HG03520 (cell line): Measurements from ENCODE around the gene METTL4.
A peak's percentile ranks its signal among the peaks of the same experiment; 100 is the strongest.

ENCODE experiments used
- ATAC-seq: cut with Tn5 transposase; IDR thresholded peaks from one replicate; pipeline ENCODE4 v1.9.1; 2021; ENCODE audit warnings: mild to moderate bottlenecking, moderate library complexity; ENCODE audit not compliant: unreplicated experiment

Gene METTL4

DNA sequence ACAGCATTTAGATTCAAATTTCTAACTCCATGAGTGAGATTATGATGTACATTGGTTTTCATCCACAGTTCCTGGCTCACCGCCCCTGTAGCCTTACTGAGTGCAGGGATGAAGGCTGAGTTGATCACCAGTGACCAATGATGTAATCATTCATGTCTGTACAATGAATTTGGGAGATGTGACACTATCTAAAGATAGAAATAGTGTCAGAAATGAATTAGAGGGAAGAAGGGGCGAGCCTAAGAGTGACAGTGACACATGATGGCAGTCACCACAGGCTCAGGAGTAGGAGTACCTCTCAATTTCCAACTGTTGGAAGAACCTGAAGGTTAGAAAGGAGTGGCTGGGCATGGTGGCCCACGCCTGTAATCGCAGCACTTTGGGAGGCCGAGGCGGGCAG lies 3.2 kb downstream of the METTL4 start:
- no peak for ATAC-seq

DNA sequence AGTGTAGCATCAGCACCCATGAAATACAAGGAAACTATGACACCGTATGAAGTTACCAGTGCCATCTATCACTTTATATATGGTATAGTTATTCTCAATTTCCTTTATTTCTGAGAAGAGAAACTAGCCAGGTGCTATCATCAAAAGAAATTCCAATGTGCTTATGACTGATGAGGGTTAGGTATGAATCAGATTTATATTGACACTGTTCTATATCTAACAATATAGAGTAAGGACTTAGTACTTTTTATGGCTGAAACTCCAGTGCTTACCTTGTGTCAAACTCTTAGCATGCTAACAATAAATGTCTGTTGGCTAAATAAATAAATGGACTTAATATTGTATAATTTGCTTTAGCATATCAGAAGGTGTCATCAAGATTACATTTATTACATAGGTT lies 6.9 kb downstream of the METTL4 start:
- no peak for ATAC-seq

DNA sequence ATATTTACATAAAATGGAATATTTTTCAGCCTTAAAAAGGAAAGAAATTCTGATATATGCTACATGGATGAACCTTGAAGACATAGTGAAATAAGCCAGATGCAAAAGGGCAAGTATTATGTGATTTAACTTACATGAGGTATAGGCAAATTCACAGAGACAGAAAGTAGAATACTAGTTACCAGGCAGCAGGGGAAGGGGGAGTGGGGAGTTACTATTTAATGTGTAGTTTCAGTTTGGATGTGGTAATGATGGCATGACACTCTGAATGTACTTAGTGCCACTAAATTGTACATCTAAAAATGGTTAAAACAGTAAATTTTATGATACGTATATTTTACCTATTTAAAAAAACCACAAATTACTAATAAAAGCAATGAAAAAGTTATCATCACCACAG lies 12.1 kb downstream of the METTL4 start:
- ATAC-seq, result no peak

DNA sequence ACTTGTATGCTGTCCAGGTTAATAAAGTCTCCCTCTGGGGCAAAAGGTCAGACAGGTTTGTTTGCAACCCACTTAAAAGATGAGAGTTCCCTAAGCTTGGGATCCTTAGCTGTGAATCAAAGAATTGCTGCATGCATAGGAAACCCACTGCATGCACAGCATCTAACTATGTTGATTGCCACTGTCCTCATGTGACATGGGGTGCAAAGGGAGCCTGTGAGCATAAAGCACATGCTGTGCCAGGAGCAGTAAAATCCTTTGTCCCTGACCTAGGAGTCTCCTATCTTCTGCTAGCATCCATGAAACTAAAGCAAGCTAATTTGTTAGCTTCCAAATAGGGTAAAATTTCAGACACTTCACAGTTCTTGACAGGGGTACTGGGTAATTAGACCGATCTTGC lies 13.8 kb downstream of the METTL4 start:
- no peak for ATAC-seq

DNA sequence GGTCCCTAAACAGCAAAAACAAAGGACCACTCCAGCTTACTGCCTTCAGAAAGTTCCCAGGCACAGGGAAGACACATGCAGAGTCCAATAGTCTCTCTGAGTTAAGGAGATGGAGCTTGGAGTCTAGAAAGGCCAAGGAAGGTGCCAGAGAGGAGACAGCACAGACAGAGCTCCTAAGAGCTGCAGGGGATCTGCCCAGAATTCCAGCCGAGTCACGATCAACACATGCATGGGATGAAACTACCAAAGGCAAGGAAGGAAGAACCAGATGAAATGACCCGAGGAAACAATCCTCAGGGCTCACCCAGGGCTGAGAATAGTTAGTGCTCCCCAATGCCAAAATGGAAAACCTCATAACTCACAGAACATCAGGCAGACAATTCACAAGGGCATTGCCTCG lies 15.4 kb downstream of the METTL4 start:
- ATAC-seq, result no peak

DNA sequence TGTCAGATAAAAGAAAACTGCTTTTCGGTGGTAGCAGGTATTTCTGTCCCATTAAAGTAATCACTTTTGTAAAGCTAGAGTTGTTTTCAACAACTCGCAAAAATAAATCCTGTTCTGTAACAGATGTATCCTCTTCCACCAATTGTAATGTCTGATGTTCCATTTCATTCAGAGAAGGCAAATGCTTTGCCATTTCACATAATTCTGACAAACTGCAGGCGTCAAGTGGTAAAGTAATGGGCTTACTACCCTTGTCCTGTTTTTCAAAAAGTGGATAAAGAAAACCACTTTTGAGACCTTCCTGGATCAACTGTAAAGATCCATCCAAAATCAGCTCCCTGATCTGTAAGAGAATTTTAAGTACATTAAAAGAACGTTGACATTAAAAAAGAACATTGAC lies 16.6 kb downstream of the METTL4 start:
- ATAC-seq, result no peak

DNA sequence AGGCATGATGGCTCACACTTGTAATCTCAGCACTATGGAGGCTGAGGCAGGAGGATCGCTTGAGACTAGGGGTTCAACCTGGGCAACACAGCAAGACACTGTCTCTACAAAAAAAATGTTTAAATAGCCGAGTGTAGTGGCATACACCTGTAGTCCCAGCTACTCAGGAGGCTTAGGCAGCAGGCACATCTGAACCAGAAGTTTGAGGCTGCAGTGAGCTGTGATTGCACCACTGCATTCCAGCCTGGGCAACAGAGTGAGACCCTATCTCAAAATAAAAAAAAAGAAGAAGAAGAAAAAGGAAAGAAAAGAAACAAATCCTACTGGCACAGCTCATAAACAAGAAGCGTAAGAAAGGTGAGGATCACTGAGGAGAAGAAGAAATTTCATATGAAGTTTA lies 19.9 kb downstream of the METTL4 start:
- ATAC-seq, result no peak

DNA sequence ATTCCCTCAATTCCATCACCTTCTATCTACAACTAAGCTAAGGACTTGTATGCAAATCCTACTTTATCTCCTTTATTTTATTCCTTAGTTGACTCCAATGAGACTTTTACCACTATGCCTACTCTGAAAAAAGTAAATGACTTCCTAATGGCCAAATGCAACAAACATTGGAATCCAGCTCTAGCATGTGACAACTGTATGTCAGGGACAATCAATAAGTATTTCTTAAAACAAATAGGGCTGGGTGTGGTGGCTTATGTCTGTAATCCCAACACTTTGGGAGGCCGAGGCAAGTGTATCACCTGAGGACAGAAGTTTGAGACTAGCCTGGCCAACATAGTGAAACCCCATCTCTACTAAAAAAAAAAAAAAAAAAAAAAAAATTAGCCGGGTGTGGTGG lies 21.8 kb downstream of the METTL4 start:
- no peak for ATAC-seq

DNA sequence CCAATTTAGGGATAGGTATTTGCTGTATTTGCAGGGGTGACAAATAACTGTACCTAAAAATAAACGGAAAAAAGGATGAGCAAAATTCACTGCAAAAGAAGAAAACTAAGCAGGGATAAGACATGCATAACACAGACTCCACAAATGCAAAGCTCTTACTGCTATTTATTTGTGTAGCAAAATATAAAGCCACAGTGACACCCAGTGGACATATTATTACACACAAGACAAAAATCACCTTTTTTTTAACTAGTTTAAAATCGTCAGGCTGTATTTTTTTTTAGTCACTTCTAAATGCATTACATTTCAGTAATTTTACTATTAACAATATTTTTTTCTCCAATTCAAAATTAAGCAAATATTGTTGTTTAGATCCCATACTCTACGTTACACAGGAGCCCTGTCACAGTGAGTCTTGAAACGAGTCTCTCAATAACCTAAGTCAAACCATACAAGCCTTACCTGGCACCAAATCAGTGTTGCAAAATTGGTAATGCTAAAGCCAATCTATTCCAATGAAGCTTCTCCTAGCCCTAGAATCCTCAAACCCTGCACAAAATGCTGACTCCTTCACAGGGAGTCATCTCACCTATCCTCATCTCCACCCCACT lies 23.7 kb downstream of the METTL4 start:
- ATAC-seq, result peak; percentile 74

DNA sequence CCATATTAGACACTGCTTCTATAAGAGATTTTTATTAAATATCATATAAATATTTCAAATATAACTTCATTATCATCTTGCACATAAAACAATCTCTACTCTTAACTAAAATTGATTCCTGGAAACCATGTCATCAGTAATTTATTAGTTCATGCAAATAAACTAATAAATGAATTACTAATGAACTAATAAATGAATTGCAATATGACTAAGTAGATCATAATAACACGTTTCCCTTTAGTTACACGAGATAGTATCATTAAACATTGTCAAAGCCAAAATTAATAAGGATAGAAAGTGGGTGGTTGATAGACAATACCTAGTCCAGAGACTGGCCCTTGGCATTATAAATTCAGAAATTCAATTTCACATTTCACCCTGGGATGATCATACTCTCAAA lies 26.1 kb downstream of the METTL4 start:
- ATAC-seq, result no peak

DNA sequence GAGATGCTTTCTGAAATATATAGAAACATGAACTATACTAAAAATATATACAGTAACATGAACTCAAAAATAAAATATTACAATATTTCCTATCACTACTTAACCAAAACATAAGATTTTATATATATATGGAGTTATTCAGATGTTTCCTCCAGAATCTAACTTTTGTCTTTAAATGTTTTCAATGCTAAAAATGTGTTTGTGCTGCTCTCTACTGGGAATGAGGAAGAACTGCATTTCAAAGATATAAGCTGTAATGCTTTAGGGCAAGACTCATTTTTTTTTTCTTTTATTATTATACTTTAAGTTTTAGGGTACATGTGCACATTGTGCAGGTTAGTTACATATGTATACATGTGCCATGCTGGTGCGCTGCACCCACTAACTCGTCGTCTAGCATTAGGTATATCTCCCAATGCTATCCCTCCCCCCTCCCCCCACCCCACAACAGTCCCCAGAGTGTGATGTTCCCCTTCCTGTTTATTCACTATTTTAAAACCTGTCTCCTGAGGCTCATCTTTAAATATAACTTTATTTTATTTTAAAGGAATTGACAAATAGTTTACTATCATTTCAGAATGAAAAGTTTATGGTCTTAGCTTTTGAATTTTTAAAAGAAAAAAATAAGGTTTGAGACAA lies 29.3 kb downstream of the METTL4 start:
- ATAC-seq, result peak; percentile 65

DNA sequence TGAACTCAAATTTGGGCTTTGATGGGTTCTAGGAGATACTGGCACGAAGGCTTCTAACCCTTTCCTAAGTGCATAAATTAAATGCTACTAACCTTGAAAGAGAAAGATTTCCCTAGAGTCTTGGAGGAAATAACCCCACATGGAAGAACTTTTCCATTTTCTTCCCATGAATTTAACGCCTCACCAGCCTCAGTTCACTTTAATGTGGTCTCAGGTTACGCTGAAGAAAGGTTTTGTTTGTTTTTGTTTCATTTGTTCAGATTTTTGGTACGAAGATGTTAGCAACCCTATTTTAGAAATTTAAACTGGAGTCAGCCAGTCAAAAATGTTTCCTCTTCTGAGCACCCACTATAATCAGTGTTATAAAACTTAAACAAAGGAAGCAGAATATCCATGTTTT lies 30.7 kb downstream of the METTL4 start:
- no peak for ATAC-seq

DNA sequence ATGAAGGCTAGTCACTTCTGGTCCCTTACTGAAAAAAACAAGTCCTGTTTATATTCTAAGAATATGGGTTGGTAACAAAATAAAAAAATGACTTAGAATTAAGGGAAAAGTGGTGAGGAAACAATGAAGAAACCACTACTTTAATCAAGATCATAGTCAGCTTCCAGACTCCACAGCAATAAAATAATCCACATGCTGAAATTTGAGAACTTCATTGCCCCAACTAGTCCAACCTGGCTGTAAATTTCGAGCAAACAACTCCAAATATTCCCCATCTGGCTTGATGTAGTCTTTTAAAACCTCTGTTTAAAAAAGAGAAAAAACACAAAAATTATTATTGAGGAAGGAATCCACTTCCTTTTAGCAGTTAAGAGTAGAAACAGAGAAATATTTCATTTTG lies 32.5 kb downstream of the METTL4 start:
- no peak for ATAC-seq

DNA sequence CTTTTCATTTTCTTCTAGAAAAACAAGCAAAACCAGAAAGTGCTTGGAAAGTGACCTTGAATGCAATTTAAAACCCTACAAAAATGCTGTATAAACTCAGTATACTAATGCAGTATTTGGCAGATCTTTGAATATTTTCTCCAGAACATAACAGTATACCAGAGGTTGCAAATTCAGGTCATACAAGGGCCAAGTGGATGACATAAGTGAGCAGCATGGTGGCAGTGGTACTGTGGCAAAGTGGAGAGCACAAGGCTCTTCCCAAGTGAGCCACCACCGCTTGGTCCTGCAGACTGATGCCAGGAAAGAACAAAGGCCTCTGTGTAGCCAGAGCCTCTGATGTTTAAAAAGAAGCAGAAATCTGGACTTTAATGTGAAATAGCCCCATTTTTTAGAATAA lies 33.1 kb downstream of the METTL4 start:
- no peak for ATAC-seq

DNA sequence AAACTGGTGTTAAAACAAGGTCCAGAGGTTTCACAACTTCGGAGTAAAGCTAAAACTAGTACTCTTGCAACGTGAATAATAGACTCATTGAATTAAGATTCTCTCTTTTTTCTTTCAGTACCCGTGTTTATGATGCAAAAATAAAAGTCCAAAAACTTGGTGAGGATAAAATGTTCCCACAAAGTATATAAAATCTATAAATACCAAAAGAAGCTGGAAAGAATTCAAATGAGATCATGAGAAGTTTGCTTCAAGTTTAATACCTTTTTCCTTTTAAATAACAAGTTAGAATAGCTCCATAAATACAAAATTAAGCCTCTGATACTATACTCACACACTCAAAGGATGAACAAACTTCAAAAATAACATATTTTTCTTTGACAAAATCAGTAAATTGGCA lies 34.0 kb downstream of the METTL4 start:
- ATAC-seq, result no peak

DNA sequence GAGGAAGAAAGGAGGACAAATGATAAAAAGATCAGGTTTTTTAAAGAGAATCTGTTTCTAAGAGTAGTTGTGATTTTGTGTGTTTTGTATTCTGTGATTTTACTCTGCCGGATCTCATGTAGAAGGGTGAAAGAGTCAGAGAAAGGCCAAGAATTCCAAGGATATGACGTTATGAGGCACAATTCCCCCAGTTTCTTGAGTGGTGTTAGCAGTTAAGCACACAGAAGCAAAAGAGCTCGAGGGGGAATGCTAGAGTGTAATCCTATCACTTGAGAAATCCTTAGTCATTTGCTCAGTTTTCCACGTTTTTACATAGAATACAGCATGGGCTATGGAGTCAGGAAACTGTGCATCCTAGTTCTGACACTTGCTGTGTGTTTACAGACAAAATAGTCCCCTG lies 34.8 kb downstream of the METTL4 start:
- ATAC-seq, result no peak

DNA sequence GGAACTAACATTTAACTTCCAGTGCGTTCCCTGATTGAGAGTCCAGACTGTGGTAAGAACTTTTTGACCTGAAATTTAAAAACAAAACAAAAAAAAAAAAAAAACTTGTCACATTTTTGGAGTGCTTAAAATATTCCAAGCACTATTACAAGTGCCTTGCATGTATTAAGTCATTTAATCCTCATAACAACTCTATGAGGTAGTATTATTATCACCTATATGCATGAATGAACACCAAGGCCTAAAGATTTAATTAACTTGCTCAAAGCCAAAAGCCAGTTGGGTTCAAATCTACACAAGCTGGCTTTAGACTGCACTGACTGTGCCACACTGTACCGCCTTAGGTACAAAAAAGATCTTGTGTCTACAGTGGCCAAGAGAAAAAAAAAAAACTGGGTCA lies 35.2 kb downstream of the METTL4 start:
- ATAC-seq, result no peak

DNA sequence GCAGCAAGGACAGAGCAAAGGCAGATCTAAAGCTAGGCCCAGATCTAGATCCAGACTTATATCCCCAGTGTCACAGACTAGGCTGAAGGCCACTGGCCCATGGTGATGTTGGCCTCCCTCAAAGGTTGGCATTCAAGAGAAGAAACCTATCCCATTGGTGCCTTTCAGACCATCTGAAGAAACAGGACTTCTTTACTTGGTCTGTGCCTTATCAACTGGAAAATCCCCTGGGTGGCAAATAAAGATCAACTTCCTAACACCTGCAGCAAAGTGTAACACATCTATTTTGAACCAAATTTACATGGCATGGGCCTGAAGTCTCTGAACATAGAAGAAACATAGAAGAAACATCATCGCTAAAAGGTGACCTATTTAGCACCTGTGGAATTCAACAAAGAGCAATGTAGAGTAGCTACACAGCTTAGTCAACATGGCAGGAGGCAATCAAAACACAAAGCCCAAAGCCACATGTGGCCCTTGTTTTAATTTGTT lies 35.8 kb downstream of the METTL4 start:
- ATAC-seq, result no peak

DNA sequence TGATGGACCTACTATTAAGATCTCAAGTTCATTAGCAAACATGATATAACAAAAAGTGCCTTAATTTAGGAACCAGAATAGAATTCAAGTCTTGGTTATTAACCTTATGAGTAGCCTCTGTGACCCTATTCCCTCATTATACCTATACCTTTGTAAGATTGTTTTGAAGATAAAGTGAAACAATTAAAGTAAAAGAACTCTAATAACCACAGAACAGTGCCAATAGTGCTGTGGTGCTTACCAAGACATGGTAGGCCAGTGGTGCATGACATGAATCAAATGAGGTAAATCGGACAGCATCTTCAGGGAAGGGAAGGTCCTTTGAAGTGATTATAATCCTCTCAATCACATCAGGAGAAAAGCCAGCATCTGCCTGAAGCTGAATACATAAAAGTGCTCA lies 36.4 kb downstream of the METTL4 start:
- no peak for ATAC-seq

DNA sequence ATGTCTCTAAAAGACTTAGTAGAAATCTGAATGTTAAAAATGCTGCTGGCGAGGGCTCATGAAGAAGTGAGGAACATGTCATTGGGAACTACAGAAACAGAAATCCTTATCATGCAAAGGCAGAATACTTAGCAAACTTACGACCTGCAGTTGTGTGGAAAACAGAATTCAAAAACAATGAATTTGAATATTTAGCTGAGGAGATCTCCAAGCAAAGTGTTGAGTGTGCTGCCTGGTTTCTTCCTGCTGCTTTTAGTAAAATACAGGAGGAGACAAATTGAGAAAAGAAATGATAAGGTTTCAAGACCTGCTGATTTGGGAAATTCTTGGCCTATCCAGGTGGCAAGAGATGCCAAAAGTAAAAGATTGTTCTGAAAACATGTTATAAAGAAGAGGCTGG lies 38.5 kb downstream of the METTL4 start:
- no peak for ATAC-seq

DNA sequence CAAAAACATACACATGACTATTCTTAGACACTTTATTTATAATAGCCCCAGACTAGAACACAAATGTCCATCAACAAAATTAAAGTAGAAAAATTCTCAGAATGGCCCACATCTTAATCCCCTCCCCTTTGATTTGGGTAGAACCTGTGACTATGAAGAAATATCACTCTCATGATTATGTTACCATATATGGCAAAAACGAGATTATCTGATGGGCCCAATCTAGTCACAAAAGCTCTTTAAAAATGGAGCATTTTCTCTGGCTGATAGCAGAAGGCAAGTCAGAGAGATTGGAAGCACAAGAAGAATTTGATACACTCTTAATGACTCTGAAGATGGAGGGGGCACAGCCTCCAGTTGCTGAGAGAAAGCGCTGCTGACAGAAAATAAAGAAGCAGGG lies 39.6 kb downstream of the METTL4 start:
- ATAC-seq, result no peak

DNA sequence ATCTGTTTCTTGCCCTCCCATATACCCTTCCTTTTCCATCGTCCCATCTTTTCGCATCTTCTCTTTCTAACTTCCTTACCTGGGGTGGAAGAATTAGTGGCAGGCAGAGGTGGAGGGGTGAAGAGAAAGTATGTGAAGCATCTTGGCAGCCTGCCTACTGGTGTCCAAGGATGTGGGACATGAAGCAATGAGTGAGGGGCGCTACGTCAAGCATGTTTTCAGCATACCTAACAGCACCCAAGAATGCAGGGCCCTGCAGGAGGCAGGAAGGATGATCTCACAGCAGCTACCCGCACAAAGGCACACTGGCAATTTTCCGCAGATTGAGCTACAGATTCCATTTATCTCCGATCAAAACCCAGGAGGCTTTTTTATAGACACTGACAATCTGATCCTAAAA lies 42.2 kb downstream of the METTL4 start:
- ATAC-seq, result no peak

DNA sequence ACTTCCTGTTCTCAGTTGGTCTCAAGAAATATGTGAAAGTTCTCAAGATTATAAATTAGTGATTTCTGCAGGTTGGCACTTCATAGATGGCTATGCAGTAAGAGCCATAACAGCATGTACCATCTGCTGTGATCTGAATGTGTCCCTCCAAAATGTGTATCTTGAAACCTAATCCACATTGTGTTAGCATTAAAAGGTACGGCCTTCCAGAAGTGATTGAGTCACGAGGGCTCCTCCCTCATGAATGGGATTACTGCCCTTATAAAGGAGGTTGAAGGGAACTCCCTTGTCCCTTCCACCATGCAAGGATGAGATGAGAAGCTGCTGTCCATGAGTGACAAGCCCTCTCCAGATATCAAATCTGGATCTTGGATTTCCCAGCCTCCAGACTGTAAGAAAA lies 45.0 kb downstream of the METTL4 start:
- no peak for ATAC-seq
